SJSA1 (cell line): ENCODE measurements around the gene PAX6. TPM values are rescaled to one million over a fixed set of nuclear protein-coding genes. Genes with fewer than 3 reads are reported as not detected.

ENCODE experiments used
- DNase-seq, 2 experiments: peaks; one replicate each; pipeline ENCODE4 v3.0.0-alpha.2; 2015 to 2020; ENCODE audit warnings: low spot score in 2 of 2, low read depth in 1 of 2
- H3K27ac ChIP-seq: fragments of 250-450 bp; sonication (Bioruptor Pico); 2 replicates; pipeline ENCODE4 v1.5.1; 2020; ENCODE audit warnings: mild to moderate bottlenecking, moderate library complexity
- H3K27me3 ChIP-seq: fragments of 250-450 bp; sonication (Bioruptor Pico); replicated peaks from 2 replicates; pipeline ENCODE4 v1.5.1; 2020; ENCODE audit warnings: mild to moderate bottlenecking, moderate library complexity
- H3K36me3 ChIP-seq: fragments of 250-450 bp; sonication (Bioruptor Pico); 2 replicates; pipeline ENCODE4 v1.5.1; 2020; ENCODE audit warnings: mild to moderate bottlenecking
- H3K4me1 ChIP-seq: fragments of 250-450 bp; sonication (Bioruptor Pico); replicated peaks from 2 replicates; pipeline ENCODE4 v1.6.1; 2021; ENCODE audit warnings: mild to moderate bottlenecking
- H3K4me3 ChIP-seq: fragments of 250-450 bp; sonication (Bioruptor Pico); 2 replicates; pipeline ENCODE4 v1.5.1; 2020; ENCODE audit warnings: mild to moderate bottlenecking
- H3K9me3 ChIP-seq: fragments of 250-450 bp; sonication (Bioruptor Pico); replicated peaks from 2 replicates; pipeline ENCODE4 v1.5.1; 2020; ENCODE audit warnings: mild to moderate bottlenecking
- total RNA-seq: library from RNA; depleted of rRNA; stranded (reverse); fragments of >200 nt; shearing (Covaris generic); gene quantifications from 2 replicates; pipeline ENCODE4 v1.2.3, GENCODE V29; 2014

The PAX6 gene
- total RNA-seq, 1 experiment from 2014 or later: 1.7 TPM

GRCh38 chr11:31818874-31819331 is 7.8 kb upstream of the PAX6 start:
- H3K27me3 ChIP-seq: peaks cover 27% of the 10 kb centered on the region
- H3K27ac ChIP-seq: no peak overlapping the region
- H3K4me1 ChIP-seq: peaks cover 4% of the 10 kb centered on the region; the same call in 1 of the 2 replicates
- H3K36me3 ChIP-seq: no peaks in the 10 kb centered on the region
- no peaks in the 10 kb centered on the region for H3K9me3 ChIP-seq
- H3K4me3 ChIP-seq: no peak overlapping the region
- DNase-seq: no peak

GRCh38 chr11:31818425-31818755 is 7.3 kb upstream of the PAX6 start:
- peaks cover 27% of the 10 kb centered on the region for H3K27me3 ChIP-seq

GRCh38 chr11:31817621-31818424 is 6.7 kb upstream of the PAX6 start:
- no peak overlapping the region for H3K27ac ChIP-seq
- no peak for DNase-seq
- H3K4me1 ChIP-seq: peaks cover 4% of the 10 kb centered on the region; the same call in 1 of the 2 replicates
- H3K27me3 ChIP-seq: peaks cover 27% of the 10 kb centered on the region
- H3K9me3 ChIP-seq: no peaks in the 10 kb centered on the region
- no peaks in the 10 kb centered on the region for H3K36me3 ChIP-seq
- H3K4me3 ChIP-seq: no peak overlapping the region

More at GRCh38 chr11:31818425-31818755, 7.3 kb upstream of the PAX6 start:
- Histone ChIP-seq H3K36me3 (no peaks in the 10 kb centered on the region), H3K4me1 (peaks cover 4% of the 10 kb centered on the region; the same call in 1 of the 2 replicates), H3K27ac (no peak overlapping the region), H3K4me3 (no peak overlapping the region), H3K9me3 (no peaks in the 10 kb centered on the region)
- DNase-seq: no peak

DNA sequence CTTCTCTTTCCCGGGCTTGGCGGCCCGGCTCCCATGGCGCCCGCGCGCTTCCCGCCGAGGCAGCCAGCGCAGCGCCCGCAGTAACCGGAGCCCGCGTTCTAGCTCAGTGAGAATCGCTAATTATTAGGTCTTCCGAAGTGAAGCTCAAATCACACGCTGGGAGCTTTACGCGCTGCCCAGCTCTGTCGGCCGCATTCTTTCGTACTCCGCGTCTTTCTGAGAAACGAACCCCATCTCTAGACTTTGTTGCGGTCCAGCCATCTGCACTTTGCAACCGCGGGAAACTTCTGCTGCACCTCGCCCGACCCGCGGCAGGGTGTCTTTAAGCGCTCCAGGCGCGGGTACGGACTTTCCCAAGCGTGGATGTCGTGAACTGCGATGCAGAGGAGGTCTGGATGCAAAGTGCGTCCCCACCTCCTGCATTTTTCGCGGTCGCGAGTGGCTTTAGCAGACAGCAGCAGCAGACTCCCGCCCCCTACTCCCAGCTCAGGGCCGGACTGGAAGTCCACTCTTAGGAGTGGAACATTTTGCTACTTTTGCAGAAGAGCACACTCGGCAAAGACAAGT is 6.0 kb upstream of the PAX6 start:
- Histone ChIP-seq H3K27ac (no peak overlapping the region), H3K27me3 (peaks cover 27% of the 10 kb centered on the region), H3K4me1 (peaks cover 4% of the 10 kb centered on the region; the same call in 1 of the 2 replicates), H3K9me3 (no peaks in the 10 kb centered on the region), H3K4me3 (no peak overlapping the region), H3K36me3 (no peaks in the 10 kb centered on the region)
- no peak for DNase-seq

- Histone ChIP-seq H3K36me3 (no peaks in the 10 kb centered on the region), H3K4me1 (peaks cover 4% of the 10 kb centered on the region; the same call in 1 of the 2 replicates), H3K27me3 (peaks cover 27% of the 10 kb centered on the region), H3K9me3 (no peaks in the 10 kb centered on the region), H3K4me3 (no peak overlapping the region), H3K27ac (no peak overlapping the region)
- DNase-seq: no peak
Observed at GRCh38 chr11:31816468-31817053, 5.4 kb upstream of the PAX6 start.

- no peak overlapping the region for H3K27ac ChIP-seq
- H3K9me3 ChIP-seq: no peaks in the 10 kb centered on the region
- peaks cover 30% of the 10 kb centered on the region for H3K27me3 ChIP-seq
- peak in 1 of 2 experiments; percentile 4 for DNase-seq
- H3K4me3 ChIP-seq: no peak overlapping the region
- H3K4me1 ChIP-seq: peaks cover 9% of the 10 kb centered on the region
- H3K36me3 ChIP-seq: no peaks in the 10 kb centered on the region
Observed at GRCh38 chr11:31815711-31816467, 4.8 kb upstream of the PAX6 start.

DNA sequence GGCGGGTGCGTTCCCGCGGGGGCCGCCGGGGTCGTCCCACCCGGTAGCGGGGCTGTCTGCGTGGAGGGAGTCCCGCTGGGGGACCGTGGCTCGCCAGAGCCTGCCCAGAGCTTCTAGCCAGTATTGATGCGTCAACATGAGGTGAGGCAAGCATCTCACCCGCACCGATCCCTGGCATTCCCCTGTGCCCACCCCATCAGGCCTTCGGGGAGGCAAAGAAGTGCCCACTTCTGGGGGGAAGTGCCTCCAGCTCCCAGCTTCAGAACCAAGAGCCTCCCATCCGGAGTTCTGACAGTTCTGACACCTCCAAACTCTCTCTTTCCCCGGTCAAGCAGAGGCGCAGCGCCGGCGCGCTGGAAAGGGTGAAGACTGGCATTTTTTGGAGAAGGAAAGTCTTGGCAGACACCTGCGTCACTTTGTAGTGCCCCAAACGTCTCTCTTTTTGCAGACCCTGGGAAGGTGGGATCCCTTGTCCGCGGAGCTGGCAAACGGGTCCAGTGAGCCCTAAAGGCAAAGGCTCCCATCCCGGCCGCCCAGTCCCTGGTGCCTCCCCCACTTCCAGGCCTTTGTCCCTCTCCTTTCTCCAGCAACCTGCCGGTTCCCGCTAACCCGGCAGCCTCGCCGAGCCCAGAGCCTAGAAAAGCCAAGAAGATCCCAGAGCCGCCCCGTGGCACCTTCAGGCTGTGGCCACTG is 3.2 kb upstream of the PAX6 start:
- H3K36me3 ChIP-seq: no peaks in the 10 kb centered on the region
- no peaks in the 10 kb centered on the region for H3K9me3 ChIP-seq
- peaks cover 30% of the 10 kb centered on the region for H3K27me3 ChIP-seq
- DNase-seq: no peak
- H3K27ac ChIP-seq: no peak overlapping the region
- H3K4me1 ChIP-seq: peaks cover 19% of the 10 kb centered on the region
- no peak overlapping the region for H3K4me3 ChIP-seq

DNA sequence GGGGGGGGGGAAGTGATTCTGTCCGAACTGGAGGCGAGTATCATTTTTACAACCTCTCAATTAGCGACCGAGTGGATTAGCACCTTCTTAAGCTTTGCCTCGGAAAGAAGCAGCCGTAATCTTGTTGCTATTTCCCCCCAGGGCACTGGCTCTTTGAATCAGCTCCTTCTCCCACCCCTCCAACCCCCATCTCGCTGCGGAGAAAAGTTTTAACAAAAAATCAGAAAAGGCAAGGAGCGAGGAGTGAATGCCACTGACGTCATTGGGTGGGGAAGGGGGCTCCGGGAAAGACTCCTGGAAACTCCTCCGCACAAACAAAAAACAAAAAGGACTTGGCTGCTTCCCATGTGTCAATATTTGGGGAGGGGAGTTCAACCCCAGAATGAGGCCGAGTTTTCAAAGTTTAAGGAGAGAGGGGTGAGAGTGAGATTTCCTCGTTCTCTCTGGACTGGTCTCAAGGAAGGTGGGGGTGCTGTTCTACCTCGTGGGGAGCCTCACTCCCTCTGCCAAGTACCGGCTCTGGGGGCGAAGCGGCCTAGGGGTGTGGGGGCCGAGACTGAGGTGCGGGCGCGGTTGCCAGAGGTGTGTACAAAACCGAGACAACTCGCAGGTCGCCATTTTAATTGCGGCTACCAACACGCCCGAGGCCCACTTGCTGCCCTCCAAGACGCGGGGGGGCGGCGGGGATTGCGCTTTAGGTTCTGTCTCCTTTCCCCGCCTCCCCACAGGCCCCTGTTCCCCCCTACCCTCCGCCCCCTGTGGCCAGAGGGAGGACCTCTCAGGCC is 2.5 kb upstream of the PAX6 start:
- DNase-seq: no peak
- H3K9me3 ChIP-seq: no peaks in the 10 kb centered on the region
- H3K27ac ChIP-seq: no peak overlapping the region
- H3K36me3 ChIP-seq: no peaks in the 10 kb centered on the region
- no peak overlapping the region for H3K4me3 ChIP-seq
- H3K27me3 ChIP-seq: peaks cover 30% of the 10 kb centered on the region
- peaks cover 19% of the 10 kb centered on the region for H3K4me1 ChIP-seq

GRCh38 chr11:31812383-31813381 is 1.6 kb upstream of the PAX6 start:
- no peak overlapping the region for H3K27ac ChIP-seq
- H3K4me3 ChIP-seq: no peak overlapping the region
- DNase-seq: no peak
- peaks cover 30% of the 10 kb centered on the region for H3K27me3 ChIP-seq
- H3K36me3 ChIP-seq: no peaks in the 10 kb centered on the region
- H3K4me1 ChIP-seq: peaks cover 19% of the 10 kb centered on the region
- no peaks in the 10 kb centered on the region for H3K9me3 ChIP-seq

DNA sequence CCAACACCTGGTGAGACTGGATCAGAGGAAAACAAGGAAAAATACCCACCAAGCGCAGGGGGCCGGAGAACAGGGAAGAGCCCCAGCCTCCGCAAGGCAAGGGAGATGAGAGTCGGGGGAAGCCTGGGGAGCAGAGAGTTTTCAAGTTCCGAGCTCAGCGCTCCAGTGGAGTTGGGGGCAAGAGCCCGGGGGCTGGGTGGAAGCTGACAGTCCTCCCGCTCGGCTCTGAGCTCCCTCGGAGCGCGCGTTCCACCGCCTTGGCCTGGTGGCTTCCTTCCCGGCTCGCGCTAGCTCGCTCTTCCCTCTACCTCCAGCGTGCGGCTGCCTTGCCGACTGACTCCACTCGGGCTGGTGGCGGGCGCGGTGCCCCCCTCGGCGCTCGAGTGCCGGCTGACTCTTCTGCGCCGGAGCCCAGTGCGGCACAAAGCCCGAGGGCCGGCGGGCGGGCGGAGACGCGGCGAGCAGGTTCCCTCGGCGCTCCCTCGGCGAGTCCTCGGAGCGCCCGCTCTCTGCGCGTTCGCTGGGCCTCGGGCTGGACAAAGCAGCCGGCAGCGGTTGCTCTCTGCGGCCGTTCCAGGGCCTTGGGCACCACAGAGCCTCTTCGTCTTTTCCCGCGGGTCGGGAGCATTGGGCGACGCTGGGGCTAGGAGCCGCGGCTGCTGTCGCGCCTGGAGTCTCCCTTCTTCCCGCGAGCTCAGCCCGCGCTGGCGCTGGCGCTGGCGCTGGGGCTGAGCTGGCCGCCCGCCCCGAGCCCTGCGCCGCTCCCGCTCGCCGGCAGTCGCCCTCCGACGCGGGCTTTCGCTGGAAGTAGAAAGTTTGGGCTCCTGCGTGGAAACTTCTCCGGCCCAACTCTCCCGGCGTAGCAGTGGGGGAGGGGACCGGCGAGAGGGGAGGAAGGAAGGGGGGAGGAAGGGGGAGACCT is 1.0 kb downstream of the PAX6 start:
- DNase-seq: peak; percentile 51 to 63
- Histone ChIP-seq H3K27ac (no peak overlapping the region), H3K9me3 (no peaks in the 10 kb centered on the region), H3K4me3 (peak overlapping the region; percentile 49), H3K36me3 (no peaks in the 10 kb centered on the region), H3K4me1 (peaks cover 16% of the 10 kb centered on the region), H3K27me3 (peaks cover 5% of the 10 kb centered on the region)

- no peaks in the 10 kb centered on the region for H3K9me3 ChIP-seq
- no peaks in the 10 kb centered on the region for H3K36me3 ChIP-seq
- peaks cover 16% of the 10 kb centered on the region for H3K4me1 ChIP-seq
- DNase-seq: no peak
- no peak overlapping the region for H3K27ac ChIP-seq
- H3K4me3 ChIP-seq: peak overlapping the region; percentile 49
- H3K27me3 ChIP-seq: peaks cover 3% of the 10 kb centered on the region
Observed at GRCh38 chr11:31809541-31809856, 1.6 kb downstream of the PAX6 start.
